NCI-H82 treated with DMSO at 0.1 percent for 48 hours (cell line): ENCODE measurements around the gene PGAP6.
"Not testable (repeated sequence)": the region's sequence is repeated elsewhere in the genome, so short reads cannot be mapped to it uniquely, and the experiment has no call there.

Experiments
- DNase-seq: peaks from one replicate; lab custom pipeline; 2025; ENCODE audit not compliant: unreplicated experiment; lab: John Stamatoyannopoulos, UW

Gene PGAP6

GRCh38 chr16:351804-352520 lies 29.8 kb downstream of the PGAP6 start:
- DNase-seq: no peak

- DNase-seq: no peak
These were observed 31.6 kb downstream of the PGAP6 start for GRCh38 chr16:350203-350602.

- DNase-seq: no peak
These were observed 32.6 kb downstream of the PGAP6 start for GRCh38 chr16:349211-349610.

- DNase-seq: not testable (repeated sequence)
These were observed 33.3 kb downstream of the PGAP6 start for GRCh38 chr16:348495-348894.

- no peak for DNase-seq
These were observed 34.6 kb downstream of the PGAP6 start for GRCh38 chr16:347203-347602.

GRCh38 chr16:346587-346986 lies 35.2 kb downstream of the PGAP6 start:
- DNase-seq: no peak

- no peak for DNase-seq
These were observed 36.0 kb downstream of the PGAP6 start for GRCh38 chr16:345772-346171.

- no peak for DNase-seq
These were observed 39.1 kb downstream of the PGAP6 start for GRCh38 chr16:342455-343213.

- DNase-seq: not testable (repeated sequence)
These were observed 39.8 kb downstream of the PGAP6 start for GRCh38 chr16:341974-342336.

- DNase-seq: not testable (repeated sequence)
These were observed 40.4 kb downstream of the PGAP6 start for GRCh38 chr16:341095-341973.

- DNase-seq: no peak
These were observed 41.2 kb downstream of the PGAP6 start for GRCh38 chr16:340370-341091.

GRCh38 chr16:339680-340079 lies 42.1 kb downstream of the PGAP6 start:
- DNase-seq: no peak

GRCh38 chr16:337975-338575 lies 43.7 kb downstream of the PGAP6 start:
- no peak for DNase-seq

GRCh38 chr16:337437-337836 lies 44.3 kb downstream of the PGAP6 start:
- no peak for DNase-seq

GRCh38 chr16:336269-336668 lies 45.5 kb downstream of the PGAP6 start:
- no peak for DNase-seq

- DNase-seq: not testable (repeated sequence)
These were observed 46.7 kb downstream of the PGAP6 start for GRCh38 chr16:334861-335632.

- not testable (repeated sequence) for DNase-seq
These were observed 47.5 kb downstream of the PGAP6 start for GRCh38 chr16:334164-334832.

- no peak for DNase-seq
These were observed 48.2 kb downstream of the PGAP6 start for GRCh38 chr16:333406-334094.
